HG03097 (cell line): Measurements from ENCODE around the gene CPNE2.
"Not testable (repeated sequence)": the region's sequence is repeated elsewhere in the genome, so short reads cannot be mapped to it uniquely, and the experiment has no call there.

Experiments used
- ATAC-seq: cut with Tn5 transposase; IDR thresholded peaks from one replicate; pipeline ENCODE4 v1.9.1; 2021; ENCODE audit not compliant: unreplicated experiment, low FRiP score

CPNE2 gene

GRCh38 chr16:57091975-57092785 is at the start of gene CPNE2:
TSS of gene CPNE2 (plus strand) at chr16:57092583. CDS start at chr16:57110743, 18,160 bp downstream.
- ATAC-seq = no peak

- no peak for ATAC-seq
These were observed 49.1 kb upstream of the CPNE2 start for GRCh38 chr16:57043248-57043647.

GRCh38 chr16:57044931-57045693 is 47.3 kb upstream of the CPNE2 start:
- no peak for ATAC-seq

- no peak for ATAC-seq
These were observed 46.5 kb upstream of the CPNE2 start for GRCh38 chr16:57045694-57046381.

- no peak for ATAC-seq
These were observed 44.3 kb upstream of the CPNE2 start for GRCh38 chr16:57048095-57048494.

GRCh38 chr16:57049678-57050077 is 42.7 kb upstream of the CPNE2 start:
- no peak for ATAC-seq

GRCh38 chr16:57051696-57052228 is 40.6 kb upstream of the CPNE2 start:
- ATAC-seq = no peak

GRCh38 chr16:57053206-57053605 is 39.2 kb upstream of the CPNE2 start:
- no peak for ATAC-seq

- no peak for ATAC-seq
These were observed 38.0 kb upstream of the CPNE2 start for GRCh38 chr16:57054338-57054737.

GRCh38 chr16:57054771-57055170 is 37.6 kb upstream of the CPNE2 start:
- no peak for ATAC-seq

GRCh38 chr16:57055671-57056070 is 36.7 kb upstream of the CPNE2 start:
- ATAC-seq = no peak

GRCh38 chr16:57058291-57058861 is 34.0 kb upstream of the CPNE2 start:
- ATAC-seq = no peak

- no peak for ATAC-seq
These were observed 31.9 kb upstream of the CPNE2 start for GRCh38 chr16:57060323-57061083.

- no peak for ATAC-seq
These were observed 31.1 kb upstream of the CPNE2 start for GRCh38 chr16:57061084-57061905.

GRCh38 chr16:57062329-57062728 is 30.1 kb upstream of the CPNE2 start:
- no peak for ATAC-seq

GRCh38 chr16:57063189-57063588 is 29.2 kb upstream of the CPNE2 start:
- ATAC-seq = not testable (repeated sequence)

GRCh38 chr16:57064995-57065394 is 27.4 kb upstream of the CPNE2 start:
- no peak for ATAC-seq

- ATAC-seq = no peak
These were observed 25.8 kb upstream of the CPNE2 start for GRCh38 chr16:57066625-57067024.

GRCh38 chr16:57067347-57067746 is 25.0 kb upstream of the CPNE2 start:
- ATAC-seq = no peak
